BJ (cell line): ENCODE measurements around the gene KIF26B. TPM values are rescaled to one million over a fixed set of nuclear protein-coding genes. Genes with fewer than 3 reads are reported as not detected.

Source experiments
- CTCF ChIA-PET: fragments of 350-600 bp; formaldehyde crosslinking; extraction: SDS; loops from one replicate; lab custom pipeline; 2021; ENCODE audit warnings: antibody characterized with exemption, inconsistent platforms; lab: Yijun Ruan, JAX
- POLR2A ChIA-PET: fragments of 300-600 bp; sonication (Branson Sonifier 250); formaldehyde crosslinking; extraction: SDS; loops from one replicate; lab custom pipeline; 2021; ENCODE audit warnings: antibody characterized with exemption; lab: Charles Lee
- DNase-seq: peaks from one replicate; pipeline ENCODE4 v3.0.0-alpha.2; 2011; ENCODE audit warnings: low read depth
- H3K27me3 ChIP-seq: 2 replicates; pipeline ENCODE4 v1.6.0; 2011; ENCODE audit warnings: low read length; ENCODE audit not compliant: control insufficient read depth, insufficient read depth
- H3K36me3 ChIP-seq: 2 replicates; pipeline ENCODE4 v1.5.1; 2011; ENCODE audit warnings: low read length; ENCODE audit not compliant: control insufficient read depth, insufficient read depth
- H3K4me3 ChIP-seq: 2 replicates; pipeline ENCODE4 v1.5.1; 2011; ENCODE audit warnings: low read depth, mild to moderate bottlenecking, control low read depth, low read length
- polyA plus RNA-seq: library from polyadenylated mRNA; depleted of rRNA; stranded (reverse); fragments of >200 nt; gene quantifications from 2 replicates; pipeline ENCODE4 v1.2.3, GENCODE V29; 2011
- TF ChIP-seq, protein P1 (sequence below): IDR thresholded peaks from 2 replicates; pipeline ENCODE4 v1.5.1; 2011; ENCODE audit warnings: low read depth, mild to moderate bottlenecking, control low read depth, inconsistent platforms, low read length, moderate library complexity; ENCODE audit not compliant: insufficient read depth

KIF26B gene
- polyA plus RNA-seq, 1 experiment, result 2.8 TPM

DNA sequence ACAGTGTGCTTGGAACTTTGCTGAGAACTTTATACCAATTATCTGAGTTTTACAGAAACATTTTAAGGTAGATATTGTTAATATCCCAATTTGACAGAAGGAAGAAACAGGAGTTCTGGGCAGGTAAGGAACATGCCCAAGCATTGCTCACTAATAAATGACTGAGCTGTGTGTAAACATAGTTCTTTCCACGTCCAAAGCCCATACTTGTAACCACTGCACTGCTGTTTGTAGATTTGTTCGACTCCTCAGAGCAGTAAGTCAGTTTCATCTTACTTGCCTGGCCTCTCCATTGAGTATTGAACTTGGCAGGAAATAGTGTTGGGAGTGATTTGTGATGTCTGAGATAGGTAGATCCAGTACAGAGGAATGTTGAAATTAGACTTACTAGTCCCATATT is 335.1 kb downstream of the KIF26B start:
- ChIA-PET CTCF (no interaction called here), POLR2A (no interaction called here)
- Histone ChIP-seq H3K27me3 (no peaks in the 10 kb centered on the region), H3K4me3 (no peak overlapping the region), H3K36me3 (no peaks in the 10 kb centered on the region)
- TF ChIP-seq, protein P1, sequence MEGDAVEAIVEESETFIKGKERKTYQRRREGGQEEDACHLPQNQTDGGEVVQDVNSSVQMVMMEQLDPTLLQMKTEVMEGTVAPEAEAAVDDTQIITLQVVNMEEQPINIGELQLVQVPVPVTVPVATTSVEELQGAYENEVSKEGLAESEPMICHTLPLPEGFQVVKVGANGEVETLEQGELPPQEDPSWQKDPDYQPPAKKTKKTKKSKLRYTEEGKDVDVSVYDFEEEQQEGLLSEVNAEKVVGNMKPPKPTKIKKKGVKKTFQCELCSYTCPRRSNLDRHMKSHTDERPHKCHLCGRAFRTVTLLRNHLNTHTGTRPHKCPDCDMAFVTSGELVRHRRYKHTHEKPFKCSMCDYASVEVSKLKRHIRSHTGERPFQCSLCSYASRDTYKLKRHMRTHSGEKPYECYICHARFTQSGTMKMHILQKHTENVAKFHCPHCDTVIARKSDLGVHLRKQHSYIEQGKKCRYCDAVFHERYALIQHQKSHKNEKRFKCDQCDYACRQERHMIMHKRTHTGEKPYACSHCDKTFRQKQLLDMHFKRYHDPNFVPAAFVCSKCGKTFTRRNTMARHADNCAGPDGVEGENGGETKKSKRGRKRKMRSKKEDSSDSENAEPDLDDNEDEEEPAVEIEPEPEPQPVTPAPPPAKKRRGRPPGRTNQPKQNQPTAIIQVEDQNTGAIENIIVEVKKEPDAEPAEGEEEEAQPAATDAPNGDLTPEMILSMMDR, result no peak
- no peak for DNase-seq

DNA sequence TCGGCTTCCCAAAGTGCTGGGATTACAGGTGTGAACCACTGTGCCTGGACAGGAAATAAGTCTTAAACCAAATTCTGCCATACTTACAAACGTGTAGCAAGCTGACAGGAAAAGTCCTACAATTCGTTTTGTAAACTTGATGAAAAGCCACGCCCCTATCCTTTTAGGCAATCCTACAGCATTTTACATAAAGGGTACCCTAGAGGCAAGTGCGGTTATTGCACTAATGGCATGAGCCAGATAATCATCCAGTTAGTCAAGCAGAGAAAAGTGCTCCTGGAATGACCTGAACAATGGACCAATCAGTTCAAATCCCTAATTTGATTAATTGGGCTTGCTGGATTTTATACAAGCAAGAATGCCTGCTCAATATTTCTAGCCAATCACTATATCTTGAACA is 338.2 kb downstream of the KIF26B start:
- Histone ChIP-seq H3K36me3 (no peaks in the 10 kb centered on the region), H3K4me3 (no peak overlapping the region), H3K27me3 (no peaks in the 10 kb centered on the region)
- DNase-seq, result no peak
- CTCF ChIA-PET, result interaction anchor here (1.2 kb wide), 1 partner anchor 8 kb away, joined by 3 read pairs; no protein-coding TSS in a partner anchor
- POLR2A ChIA-PET, result no interaction called here
- TF ChIP-seq, protein P1, result no peak

DNA sequence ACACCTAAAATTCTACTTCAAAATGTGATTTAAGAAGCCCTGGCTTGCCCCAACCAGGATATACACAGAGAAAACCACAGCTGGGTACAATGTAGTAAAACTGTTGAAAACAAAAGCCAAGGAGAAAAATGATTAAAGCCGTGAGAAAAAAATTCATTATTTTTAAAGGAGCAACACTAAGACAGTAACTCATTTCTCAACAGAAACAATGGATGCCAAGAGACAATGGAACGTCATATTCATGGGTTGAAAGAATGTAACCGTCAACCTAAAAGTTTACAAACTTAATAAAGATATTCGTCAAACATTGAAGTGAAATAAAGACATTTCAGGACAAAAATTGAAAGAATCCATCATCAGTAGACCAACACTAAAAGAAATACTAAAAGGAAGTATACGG is 340.9 kb downstream of the KIF26B start:
- Histone ChIP-seq H3K36me3 (no peaks in the 10 kb centered on the region), H3K27me3 (no peaks in the 10 kb centered on the region), H3K4me3 (no peak overlapping the region)
- POLR2A ChIA-PET, result no interaction called here
- CTCF ChIA-PET, result no interaction called here
- TF ChIP-seq, protein P1, result no peak
- DNase-seq, result no peak

DNA sequence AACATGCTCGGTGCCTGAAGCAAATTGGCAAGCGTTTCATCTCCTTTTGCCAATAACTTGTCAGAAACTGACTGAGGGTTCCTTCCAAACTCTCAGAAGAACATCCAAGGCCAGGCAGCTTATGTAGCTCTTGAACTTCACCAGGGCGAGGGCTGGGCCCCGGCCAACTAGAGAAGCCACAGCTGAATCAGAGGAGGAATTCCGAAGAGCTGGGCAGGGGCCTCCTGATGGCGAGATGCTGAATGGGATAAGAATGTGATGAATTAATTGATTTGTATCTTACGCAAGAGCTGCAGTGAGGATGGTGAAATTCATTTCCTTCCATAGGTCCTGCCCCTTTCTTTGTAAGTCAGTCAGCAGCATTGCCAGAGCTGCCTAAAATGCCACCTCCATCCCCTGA is 345.8 kb downstream of the KIF26B start:
- CTCF ChIA-PET, result interaction anchor here (0.6 to 2.3 kb wide), 3 partner anchors 8 to 11 kb away, joined by 3 to 11 read pairs (median 3); no protein-coding TSS in a partner anchor

DNA sequence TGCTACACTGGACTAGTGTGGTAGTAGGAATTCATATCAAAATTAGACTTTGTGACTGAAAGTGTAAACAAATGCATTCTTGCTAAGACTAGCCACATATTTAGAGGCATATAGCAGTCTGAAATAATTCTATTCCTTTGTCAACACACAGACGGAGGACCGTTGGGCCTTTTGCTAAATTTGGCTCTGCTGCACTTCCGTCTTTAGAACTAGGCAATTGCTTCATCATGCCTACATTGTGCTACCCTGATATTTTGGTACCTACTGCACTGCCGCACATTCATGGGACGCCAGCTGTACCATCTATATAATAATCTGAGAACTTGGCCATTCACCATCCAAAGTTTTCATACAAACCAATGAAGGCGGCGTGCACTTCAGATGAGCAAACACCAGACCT is 346.8 kb downstream of the KIF26B start:
- POLR2A ChIA-PET, result no interaction called here
- no peak overlapping the region for H3K4me3 ChIP-seq
- no peaks in the 10 kb centered on the region for H3K36me3 ChIP-seq
- no peak for DNase-seq
- TF ChIP-seq, protein P1, result no peak
- H3K27me3 ChIP-seq, result no peaks in the 10 kb centered on the region
- CTCF ChIA-PET, result interaction anchor here (1.4 kb wide), 1 partner anchor 9 kb away, joined by 3 read pairs; no protein-coding TSS in a partner anchor

More for the DNA sequence above, 345.8 kb downstream of the KIF26B start:
- Histone ChIP-seq H3K4me3 (no peak overlapping the region), H3K27me3 (no peaks in the 10 kb centered on the region), H3K36me3 (no peaks in the 10 kb centered on the region)
- peak; percentile 67 for DNase-seq
- POLR2A ChIA-PET, result no interaction called here
- TF ChIP-seq, protein P1, result 0 out of 2 replicates have a peak, but pooled peaks have one; percentile 28
